ENCODE results near the gene SLC26A4.

Gene SLC26A4

GRCh38 chr7:107754642-107755041 lies 94.0 kb downstream of the SLC26A4 start:
- no peak for DNase-seq

GRCh38 chr7:107758667-107759066 lies 98.0 kb downstream of the SLC26A4 start:
- DNase-seq, result no peak

GRCh38 chr7:107767391-107767790 lies 106.8 kb downstream of the SLC26A4 start:
- no peak for DNase-seq
